HFF-Myc (cell line): ENCODE measurements around the gene HIPK3.
"Not testable (repeated sequence)": the region's sequence is repeated elsewhere in the genome, so short reads cannot be mapped to it uniquely, and the experiment has no call there.

Source experiments
- DNase-seq: peaks from one replicate; pipeline ENCODE4 v3.0.0-alpha.2; 2011; ENCODE audit warnings: low read depth; ENCODE audit errors: extremely low read depth
- H3K4me3 ChIP-seq: replicated peaks from 2 replicates; pipeline ENCODE4 v1.5.1; 2011; ENCODE audit warnings: low read depth, mild to moderate bottlenecking, control low read depth, low read length
- CTCF ChIP-seq: IDR thresholded peaks from 2 replicates; pipeline ENCODE4 v1.5.1; 2012; ENCODE audit warnings: mild to moderate bottlenecking, low read depth, low read length, control low read depth; ENCODE audit errors: missing control alignments

HIPK3 gene

GRCh38 chr11:33350287-33350686 lies 93.1 kb downstream of the HIPK3 start:
- no peak overlapping the region for H3K4me3 ChIP-seq
- no peak for DNase-seq
- no peak for TF ChIP-seq CTCF

- no peak for TF ChIP-seq CTCF
- no peak overlapping the region for H3K4me3 ChIP-seq
- DNase-seq, result no peak
These were observed 101.1 kb downstream of the HIPK3 start for GRCh38 chr11:33358150-33358831.

- TF ChIP-seq CTCF, result no peak
- H3K4me3 ChIP-seq, result no peak overlapping the region
- no peak for DNase-seq
These were observed 103.5 kb downstream of the HIPK3 start for GRCh38 chr11:33360642-33361041.

- peak; percentile 47 for TF ChIP-seq CTCF
- H3K4me3 ChIP-seq, result no peak overlapping the region
- DNase-seq, result peak; percentile 17
These were observed 105.1 kb downstream of the HIPK3 start for GRCh38 chr11:33362051-33362910.

GRCh38 chr11:33366918-33367317 lies 109.7 kb downstream of the HIPK3 start:
- H3K4me3 ChIP-seq, result no peak overlapping the region
- no peak for DNase-seq
- TF ChIP-seq CTCF, result no peak

- H3K4me3 ChIP-seq, DNase-seq: not testable (repeated sequence)
These were observed 111.3 kb downstream of the HIPK3 start for GRCh38 chr11:33368475-33368874.

GRCh38 chr11:33368931-33369330 lies 111.8 kb downstream of the HIPK3 start:
- DNase-seq, result no peak
- H3K4me3 ChIP-seq, result no peak overlapping the region
- no peak for TF ChIP-seq CTCF
